HCT116 (cell line): ENCODE measurements around the gene PTPN21.

ENCODE experiments used
- CEBPB ChIP-seq: IDR thresholded peaks from 2 replicates; pipeline ENCODE4 v1.6.1; 2012; ENCODE audit warnings: low read depth
- CTCF ChIP-seq, 3 experiments: fragments of 200-600 bp in 1 of 3; sonication (generic) in 1 of 3; IDR thresholded peaks in 2 of 3; conservative IDR thresholded peaks in 1 of 3; 2 replicates each; pipeline ENCODE4 v1.5.1; 2012 to 2017; ENCODE audit warnings: low read depth in 2 of 3, low read length in 2 of 3, antibody characterized with exemption in 1 of 3, borderline replicate concordance in 1 of 3, control low read depth in 1 of 3, mild to moderate bottlenecking in 1 of 3, mixed read lengths in 1 of 3, mixed run types in 1 of 3, moderate library complexity in 1 of 3; ENCODE audit not compliant: insufficient read depth in 1 of 3
- EZH2 ChIP-seq: fragments of 200-600 bp; sonication (generic); IDR thresholded peaks from 2 replicates; pipeline ENCODE4 v1.6.1; 2017; ENCODE audit warnings: antibody characterized with exemption, mixed run types
- EZH2phosphoT487 ChIP-seq: fragments of 200-600 bp; IDR thresholded peaks from 2 replicates; pipeline ENCODE4 v1.6.1; 2018; ENCODE audit warnings: antibody characterized with exemption, borderline replicate concordance
- POLR2A ChIP-seq: IDR thresholded peaks from 2 replicates; pipeline ENCODE4 v1.7.0; 2011; ENCODE audit warnings: borderline replicate concordance; ENCODE audit not compliant: insufficient read depth, insufficient read length; ENCODE audit errors: extremely low read depth
- POLR2AphosphoS5 ChIP-seq: IDR thresholded peaks from 2 replicates; pipeline ENCODE4 v1.6.1; 2011; ENCODE audit warnings: mild to moderate bottlenecking, low read depth, low read length, moderate library complexity
- SIN3A ChIP-seq: IDR thresholded peaks from 2 replicates; pipeline ENCODE4 v1.6.1; 2012; ENCODE audit warnings: low read depth
- YY1 ChIP-seq: IDR thresholded peaks from 2 replicates; pipeline ENCODE4 v1.6.1; 2011; ENCODE audit warnings: low read length, low read depth, moderate library complexity, mild to moderate bottlenecking; ENCODE audit not compliant: insufficient replicate concordance; ENCODE audit errors: extremely low read depth
- ZBTB33 ChIP-seq: IDR thresholded peaks from 2 replicates; pipeline ENCODE4 v1.6.1; 2011; ENCODE audit warnings: mild to moderate bottlenecking, low read length, moderate library complexity; ENCODE audit not compliant: insufficient replicate concordance; ENCODE audit errors: extremely low read depth
- TF ChIP-seq, protein P1 (sequence below): IDR thresholded peaks from 2 replicates; pipeline ENCODE4 v1.6.1; 2012; ENCODE audit warnings: low read depth

DNA sequence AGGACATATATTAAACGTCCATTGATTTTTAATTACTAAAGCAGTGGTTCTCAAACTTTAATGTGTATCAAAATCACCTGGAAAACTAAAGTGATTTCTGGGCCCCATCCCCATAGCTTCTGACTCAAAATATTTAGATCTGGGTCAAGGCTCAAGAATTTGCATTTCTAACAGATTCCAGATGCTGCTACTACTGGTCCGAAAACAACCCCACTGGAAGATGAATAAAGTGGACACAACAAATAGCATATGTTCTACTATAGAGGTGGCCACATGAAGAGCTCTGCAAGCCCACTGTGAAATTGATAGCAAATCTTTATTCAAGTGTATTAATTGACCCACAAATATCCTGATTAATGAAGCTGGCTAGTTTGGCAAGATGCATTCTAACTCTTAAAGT, 99.9 kb downstream of the PTPN21 start:
- no peak for TF ChIP-seq CTCF (IDR thresholded peaks at IDR 0.05 in 2 of 3, conservative IDR thresholded peaks at IDR 0.05 in 1 of 3; ENCODE audit: borderline replicate concordance in 1 of 3, insufficient read depth in 1 of 3, low read depth in 2 of 3, low read length in 2 of 3)
- no peak for TF ChIP-seq EZH2phosphoT487
- no peak for TF ChIP-seq EZH2
- no peak for TF ChIP-seq YY1
- TF ChIP-seq, protein P1, sequence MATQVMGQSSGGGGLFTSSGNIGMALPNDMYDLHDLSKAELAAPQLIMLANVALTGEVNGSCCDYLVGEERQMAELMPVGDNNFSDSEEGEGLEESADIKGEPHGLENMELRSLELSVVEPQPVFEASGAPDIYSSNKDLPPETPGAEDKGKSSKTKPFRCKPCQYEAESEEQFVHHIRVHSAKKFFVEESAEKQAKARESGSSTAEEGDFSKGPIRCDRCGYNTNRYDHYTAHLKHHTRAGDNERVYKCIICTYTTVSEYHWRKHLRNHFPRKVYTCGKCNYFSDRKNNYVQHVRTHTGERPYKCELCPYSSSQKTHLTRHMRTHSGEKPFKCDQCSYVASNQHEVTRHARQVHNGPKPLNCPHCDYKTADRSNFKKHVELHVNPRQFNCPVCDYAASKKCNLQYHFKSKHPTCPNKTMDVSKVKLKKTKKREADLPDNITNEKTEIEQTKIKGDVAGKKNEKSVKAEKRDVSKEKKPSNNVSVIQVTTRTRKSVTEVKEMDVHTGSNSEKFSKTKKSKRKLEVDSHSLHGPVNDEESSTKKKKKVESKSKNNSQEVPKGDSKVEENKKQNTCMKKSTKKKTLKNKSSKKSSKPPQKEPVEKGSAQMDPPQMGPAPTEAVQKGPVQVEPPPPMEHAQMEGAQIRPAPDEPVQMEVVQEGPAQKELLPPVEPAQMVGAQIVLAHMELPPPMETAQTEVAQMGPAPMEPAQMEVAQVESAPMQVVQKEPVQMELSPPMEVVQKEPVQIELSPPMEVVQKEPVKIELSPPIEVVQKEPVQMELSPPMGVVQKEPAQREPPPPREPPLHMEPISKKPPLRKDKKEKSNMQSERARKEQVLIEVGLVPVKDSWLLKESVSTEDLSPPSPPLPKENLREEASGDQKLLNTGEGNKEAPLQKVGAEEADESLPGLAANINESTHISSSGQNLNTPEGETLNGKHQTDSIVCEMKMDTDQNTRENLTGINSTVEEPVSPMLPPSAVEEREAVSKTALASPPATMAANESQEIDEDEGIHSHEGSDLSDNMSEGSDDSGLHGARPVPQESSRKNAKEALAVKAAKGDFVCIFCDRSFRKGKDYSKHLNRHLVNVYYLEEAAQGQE = no peak
- TF ChIP-seq SIN3A = no peak
- no peak for TF ChIP-seq POLR2A
- no peak for TF ChIP-seq CEBPB
- TF ChIP-seq POLR2AphosphoS5 = no peak
- TF ChIP-seq ZBTB33 = no peak
